Lung (tissue), 12 donors: Measurements from ENCODE around the gene MADD. TPM values are rescaled to one million over a fixed set of nuclear protein-coding genes. Genes with fewer than 3 reads are reported as not detected.

Source experiments
- ATAC-seq: fragments of 200-7000 bp; cut with Tn5 transposase; one replicate; pipeline ENCODE4 v1.9.1; 2020; ENCODE audit warnings: moderate number of reproducible peaks; ENCODE audit not compliant: insufficient read depth, low FRiP score
- DNase-seq, 3 donors: peaks; one replicate each; pipeline ENCODE4 v3.0.0-alpha.2; 2013 to 2017
- H3K27ac ChIP-seq, 2 donors: one replicate each; pipeline ENCODE4 v1.5.1; 2013; ENCODE audit warnings: mild to moderate bottlenecking in 2 of 2, moderate library complexity in 2 of 2, control low read depth in 1 of 2, inconsistent platforms in 1 of 2, low read depth in 1 of 2, low read length in 1 of 2
- H3K27me3 ChIP-seq, 3 donors: one replicate each; pipeline ENCODE4 v1.5.1; 2013; ENCODE audit warnings: low read length in 2 of 3; ENCODE audit not compliant: control insufficient read depth in 3 of 3, insufficient read depth in 3 of 3
- H3K36me3 ChIP-seq, 4 donors: one replicate each; pipeline ENCODE4 v1.5.1; 2013; ENCODE audit warnings: low read length in 4 of 4, mild to moderate bottlenecking in 1 of 4, moderate library complexity in 1 of 4; ENCODE audit not compliant: control insufficient read depth in 4 of 4, insufficient read depth in 4 of 4
- H3K4me1 ChIP-seq, 5 donors: one replicate each; pipeline ENCODE4 v1.5.1; 2013; ENCODE audit warnings: low read length in 5 of 5, mild to moderate bottlenecking in 2 of 5, moderate library complexity in 1 of 5; ENCODE audit not compliant: control insufficient read depth in 5 of 5, insufficient read depth in 5 of 5
- H3K4me3 ChIP-seq: one replicate; pipeline ENCODE4 v1.5.1; 2013; ENCODE audit warnings: mild to moderate bottlenecking, control low read depth, moderate library complexity
- H3K9ac ChIP-seq, 2 donors: one replicate each; pipeline ENCODE4 v1.5.1; 2013; ENCODE audit warnings: low read length in 2 of 2, control low read depth in 1 of 2; ENCODE audit not compliant: insufficient read depth in 1 of 2
- H3K9me3 ChIP-seq, 4 donors: one replicate each; pipeline ENCODE4 v1.5.1; 2013; ENCODE audit warnings: low read length in 3 of 4, mild to moderate bottlenecking in 1 of 4, moderate library complexity in 1 of 4; ENCODE audit not compliant: control insufficient read depth in 4 of 4, insufficient read depth in 3 of 4
- CTCF ChIP-seq: IDR thresholded peaks from 2 replicates; pipeline ENCODE4 v1.5.1; 2012; ENCODE audit warnings: mild to moderate bottlenecking; ENCODE audit errors: control extremely low read depth, extremely low read depth
- WGBS, 2 donors: extraction: QIAGEN DNeasy Blood & Tissue Kit; methylation state at CpG; one replicate each; pipeline ENCODE4 v1.1.7; 2013; 5-methylcytosine and 5-hydroxymethylcytosine counted together
- polyA plus RNA-seq, 2 donors: library from polyadenylated mRNA; stranded (reverse); fragments of 200-250 nt; gene quantifications; one replicate each; pipeline ENCODE4 v1.2.1, GENCODE V29; 2013
- total RNA-seq, 2 donors: library from RNA; depleted of rRNA in 1 of 2; stranded (reverse); fragments of >200 nt in 1 of 2; gene quantifications; one replicate each; pipeline ENCODE4 v1.2.1, GENCODE V29; 2014 to 2021
- donor health status: control.
- donor health status: control.
- donor health status: Bipolar disorder and iron deficiency.
- donor health status: healthy.
- donor health status: DM: yes; HTN: yes; CAD: no.

Gene MADD
- total and polyA plus RNA-seq, 4 donors = 15.9 to 56.8 (median 37.1) TPM

- Histone ChIP-seq H3K9me3 (no peaks in the 10 kb centered on the region), H3K9ac (no peak overlapping the region), H3K4me3 (no peak overlapping the region), H3K27me3 (no peaks in the 10 kb centered on the region), H3K27ac (no peak overlapping the region), H3K4me1 (no peaks in the 10 kb centered on the region), H3K36me3 (no peaks in the 10 kb centered on the region)
- WGBS, 2 donors = 90 to 92% methylated on average over 34 of the region's 34 CpGs
- no peak for DNase-seq
- ATAC-seq = no peak
- TF ChIP-seq CTCF = no peak
Measured at GRCh38 chr11:47337229-47337924, 67.4 kb downstream of the MADD start.

GRCh38 chr11:47338396-47339241, 68.7 kb downstream of the MADD start:
- TF ChIP-seq CTCF = no peak
- Histone ChIP-seq H3K27ac (peak overlapping the region in 1 of 2 donors; percentile 12), H3K4me1 (no peaks in the 10 kb centered on the region), H3K9ac (no peak overlapping the region), H3K36me3 (peaks cover 0 to 2% (median 0%) of the 10 kb centered on the region in 4 donors), H3K9me3 (no peaks in the 10 kb centered on the region), H3K4me3 (no peak overlapping the region), H3K27me3 (no peaks in the 10 kb centered on the region)
- DNase-seq = no peak
- ATAC-seq = no peak
- 89 to 93% methylated on average over 27 of the region's 27 CpGs for WGBS, 2 donors

- H3K27ac ChIP-seq = peak overlapping the region in 1 of 2 donors; percentile 7
- TF ChIP-seq CTCF = no peak
- no peak overlapping the region for H3K4me3 ChIP-seq
- no peak overlapping the region for H3K9ac ChIP-seq
- ATAC-seq = no peak
- DNase-seq = no peak
- no peaks in the 10 kb centered on the region for H3K27me3 ChIP-seq
- no peaks in the 10 kb centered on the region for H3K4me1 ChIP-seq
- H3K9me3 ChIP-seq = peaks cover 0 to under 1% (median 0%) of the 10 kb centered on the region in 4 donors
- H3K36me3 ChIP-seq = peaks cover 0 to 2% (median 0%) of the 10 kb centered on the region in 4 donors
- 80 to 81% methylated on average over 9 of the region's 9 CpGs for WGBS, 2 donors
Measured at GRCh38 chr11:47340010-47340409, 70.1 kb downstream of the MADD start.
